Activated CD8-positive, alpha-beta memory T cell treated with anti-CD3 and anti-CD28 coated beads, Interleukin-2, amount 50 U/mL, for 24 hours (primary cell): ENCODE data around the gene ENPP3.

Experiments
- DNase-seq: peaks from one replicate; pipeline ENCODE4 v3.0.0-alpha.2; 2020; ENCODE audit errors: extremely low read depth

Gene ENPP3

DNA sequence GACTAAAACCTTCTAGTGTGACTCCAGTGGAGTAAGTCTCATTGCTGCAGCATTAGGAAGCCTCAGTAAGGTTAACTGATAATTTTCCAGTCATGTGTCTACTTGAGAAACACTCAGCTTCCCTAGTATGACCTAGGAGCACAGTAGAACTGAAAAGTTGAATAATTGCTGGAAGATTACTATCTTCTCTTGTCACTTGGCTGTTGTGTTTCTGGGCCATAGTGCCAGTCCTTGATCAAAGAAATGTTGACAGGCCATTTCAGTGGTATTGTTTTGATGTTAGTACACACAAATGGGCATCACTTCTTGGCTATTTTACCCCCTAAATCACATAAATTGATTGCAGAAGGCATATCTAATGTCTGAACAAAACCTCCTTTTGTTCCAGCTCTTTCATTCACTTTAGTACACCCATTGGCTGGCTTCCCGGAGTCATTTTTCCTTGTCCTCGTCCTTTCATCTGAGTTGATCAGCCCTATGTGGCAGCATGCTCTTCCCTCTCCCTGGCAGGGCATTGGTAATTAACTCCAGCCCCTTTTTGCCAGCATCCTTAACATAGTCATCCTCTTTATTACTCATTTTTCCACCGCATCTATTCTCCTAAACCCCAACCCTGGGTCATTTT, 6.0 kb downstream of the ENPP3 start:
- no peak for DNase-seq

- DNase-seq, result no peak
Measured at GRCh38 chr6:131643855-131644460, 6.9 kb downstream of the ENPP3 start.

DNA sequence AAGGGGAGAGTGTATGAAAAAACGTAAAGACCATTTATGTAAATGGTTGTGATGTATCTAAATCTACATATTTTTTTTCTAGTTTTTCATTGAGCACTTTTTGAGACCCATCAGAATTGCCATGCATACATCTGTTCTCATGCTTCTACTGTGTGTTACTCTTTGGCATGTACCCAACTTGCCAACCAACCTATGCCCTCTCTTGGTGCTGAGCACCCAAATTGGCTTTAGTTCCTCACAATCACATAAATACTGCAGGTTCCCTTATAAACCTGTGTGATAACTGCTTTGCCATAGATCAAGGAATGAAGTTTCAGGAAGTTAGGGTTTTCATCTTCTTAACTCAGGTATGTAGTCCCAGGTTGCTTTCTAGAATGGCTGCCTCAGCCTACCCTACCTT, 7.8 kb downstream of the ENPP3 start:
- no peak for DNase-seq

- DNase-seq, result no peak
Measured at GRCh38 chr6:131645846-131646245, 8.7 kb downstream of the ENPP3 start.

DNA sequence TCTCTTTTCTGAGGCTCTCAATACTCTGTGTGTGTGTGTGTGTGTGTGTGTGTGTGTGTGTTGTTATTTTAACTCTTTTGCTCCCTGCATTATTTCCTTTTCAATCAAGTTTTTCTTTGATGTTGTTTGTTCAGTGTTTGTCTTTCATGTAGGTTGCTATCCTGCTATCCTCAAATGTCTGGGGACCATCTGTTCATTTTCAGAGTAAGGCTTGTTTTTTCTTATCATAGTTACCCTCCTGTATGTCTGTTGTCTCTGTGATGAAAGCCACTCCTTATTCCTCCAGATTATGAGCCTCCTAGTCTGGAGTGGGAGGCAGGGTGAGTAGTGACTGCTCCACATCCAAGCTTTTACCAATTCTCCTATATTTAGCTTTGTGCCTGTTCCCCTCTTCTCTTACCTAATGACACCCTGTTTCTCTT, 9.2 kb downstream of the ENPP3 start:
- DNase-seq, result no peak

- no peak for DNase-seq
Measured at GRCh38 chr6:131651782-131652181, 14.7 kb downstream of the ENPP3 start.

- DNase-seq, result no peak
Measured at GRCh38 chr6:131652472-131652871, 15.4 kb downstream of the ENPP3 start.

DNA sequence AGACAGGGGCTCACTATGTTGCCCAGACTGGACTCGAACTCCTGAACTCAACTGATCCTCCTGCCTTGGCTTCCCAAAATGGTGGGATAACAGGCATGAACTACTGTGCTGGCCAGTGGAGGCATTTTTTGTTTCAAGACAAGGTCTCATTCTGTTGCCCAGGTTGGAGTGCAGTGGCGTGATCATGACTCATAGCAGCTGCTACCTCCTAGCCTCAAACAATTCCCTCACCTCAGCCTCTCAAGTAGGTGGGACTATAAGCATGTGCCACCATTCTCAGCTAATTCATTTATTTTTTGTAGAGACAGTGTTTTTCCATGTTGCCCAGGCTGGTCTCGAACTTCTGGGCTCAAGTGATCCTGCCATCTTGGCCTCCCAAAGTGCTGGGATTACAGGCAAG, 17.2 kb downstream of the ENPP3 start:
- no peak for DNase-seq

DNA sequence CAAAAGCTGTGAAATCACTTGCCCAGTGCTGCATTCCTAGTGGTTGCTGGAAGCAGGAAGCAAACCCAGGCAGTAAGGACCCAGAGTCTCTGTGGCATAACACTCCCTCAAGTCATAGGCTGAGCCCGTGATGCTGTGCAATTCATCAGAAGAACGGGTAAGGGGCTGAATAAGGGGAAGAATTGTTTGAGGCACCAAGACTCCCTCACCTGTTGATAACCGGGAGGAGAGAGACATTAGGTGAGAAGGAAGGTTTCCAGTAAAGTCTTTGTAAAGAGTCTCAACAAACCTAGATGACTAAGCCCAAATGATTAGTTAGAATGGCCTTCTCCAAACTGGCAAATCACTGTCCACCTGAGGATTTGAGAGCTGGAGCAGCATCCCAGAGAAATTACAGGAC, 18.3 kb downstream of the ENPP3 start:
- no peak for DNase-seq

DNA sequence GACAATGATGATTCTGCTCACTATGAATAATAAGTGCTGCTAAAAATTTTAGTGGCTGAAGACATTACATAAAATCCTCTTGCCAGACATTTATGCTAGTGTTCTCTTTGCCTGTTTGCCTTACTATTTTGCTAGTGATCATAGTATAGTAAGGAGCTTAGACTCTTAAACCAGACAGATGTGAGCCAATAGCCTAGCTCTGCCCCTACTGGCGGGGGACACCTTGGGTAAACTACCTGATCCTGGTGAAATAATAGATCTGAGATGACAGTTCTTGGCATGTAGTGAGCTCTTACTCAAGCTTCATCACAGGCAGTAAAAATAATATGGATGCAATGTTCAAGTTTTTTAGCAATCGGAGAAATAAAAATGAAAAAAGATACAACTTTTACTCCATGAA, 18.8 kb downstream of the ENPP3 start:
- DNase-seq, result no peak

- no peak for DNase-seq
Measured at GRCh38 chr6:131656667-131657066, 19.6 kb downstream of the ENPP3 start.

DNA sequence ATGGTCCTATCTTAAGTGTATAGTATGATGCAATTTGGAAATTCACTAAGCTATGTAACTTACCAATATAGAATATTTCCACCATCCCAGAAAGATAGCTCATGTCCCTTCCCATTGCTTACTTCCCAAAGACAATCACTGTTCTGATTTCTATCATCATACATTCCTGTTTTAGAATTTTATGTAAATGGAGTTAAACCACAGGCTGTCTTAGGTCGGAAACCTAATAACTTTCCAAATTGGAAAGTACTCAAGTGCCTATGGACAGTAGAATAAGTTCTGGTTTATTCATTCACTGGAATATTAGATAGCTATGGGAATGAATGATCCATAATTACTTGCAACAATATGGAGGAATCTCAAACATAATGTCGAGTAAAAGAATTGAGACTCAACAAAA, 20.1 kb downstream of the ENPP3 start:
- no peak for DNase-seq

GRCh38 chr6:131657630-131658111, 20.6 kb downstream of the ENPP3 start:
- no peak for DNase-seq

DNA sequence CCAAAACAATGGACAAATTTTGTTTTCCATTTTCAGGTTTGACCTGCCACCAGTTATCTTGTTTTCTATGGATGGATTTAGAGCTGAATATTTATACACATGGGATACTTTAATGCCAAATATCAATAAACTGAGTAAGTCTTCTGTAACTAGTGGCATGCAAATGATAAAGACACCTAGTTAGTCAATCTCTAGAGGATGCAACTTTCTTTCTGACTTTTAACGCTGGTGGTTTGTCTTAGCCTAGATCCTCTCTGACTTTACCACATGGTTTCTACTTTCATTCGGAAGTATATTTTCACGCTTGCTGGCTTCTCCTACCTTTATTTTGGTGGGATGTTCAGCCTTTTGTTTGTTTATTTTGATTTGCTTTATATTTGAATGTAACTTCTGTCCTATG, 21.2 kb downstream of the ENPP3 start:
- no peak for DNase-seq

DNA sequence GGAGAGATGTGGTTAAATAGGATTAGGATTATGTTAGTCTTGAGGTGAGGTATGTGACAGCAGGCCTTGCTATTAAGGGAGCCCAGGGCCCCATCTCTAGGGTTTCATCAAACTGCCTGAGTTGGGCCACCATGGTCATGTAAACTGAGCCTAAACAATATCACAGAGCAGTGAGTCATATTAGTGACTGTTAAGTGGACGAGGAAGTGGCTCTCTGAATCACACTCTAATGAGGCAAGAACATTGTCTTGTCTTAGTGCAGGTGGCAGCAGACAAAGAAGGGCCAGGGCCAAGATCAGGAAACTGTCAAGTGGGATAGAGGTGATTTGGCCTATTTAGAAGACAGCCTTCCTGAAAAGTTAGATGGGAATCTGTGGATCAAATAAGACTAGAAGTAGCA, 23.1 kb downstream of the ENPP3 start:
- DNase-seq, result no peak

GRCh38 chr6:131663578-131664165, 26.6 kb downstream of the ENPP3 start:
- no peak for DNase-seq

DNA sequence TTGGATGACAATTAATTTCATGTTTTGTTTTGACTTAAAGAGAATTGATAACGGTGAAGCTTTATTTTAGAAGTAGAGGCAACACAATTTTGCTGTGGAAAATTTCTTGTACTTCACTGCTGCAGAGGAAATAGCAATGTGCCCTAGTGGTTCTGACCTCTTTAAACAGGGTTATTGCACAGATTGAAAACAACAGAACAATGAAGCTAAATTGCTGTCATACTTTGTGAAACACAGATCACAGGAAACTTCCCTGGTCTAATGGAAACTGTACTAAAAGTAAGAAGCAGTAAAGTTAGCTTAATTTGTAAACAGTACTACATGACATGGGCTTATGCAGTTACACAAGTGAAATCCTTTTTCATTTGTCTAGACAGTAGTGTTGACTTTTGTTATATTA, 32.8 kb downstream of the ENPP3 start:
- DNase-seq, result no peak

DNA sequence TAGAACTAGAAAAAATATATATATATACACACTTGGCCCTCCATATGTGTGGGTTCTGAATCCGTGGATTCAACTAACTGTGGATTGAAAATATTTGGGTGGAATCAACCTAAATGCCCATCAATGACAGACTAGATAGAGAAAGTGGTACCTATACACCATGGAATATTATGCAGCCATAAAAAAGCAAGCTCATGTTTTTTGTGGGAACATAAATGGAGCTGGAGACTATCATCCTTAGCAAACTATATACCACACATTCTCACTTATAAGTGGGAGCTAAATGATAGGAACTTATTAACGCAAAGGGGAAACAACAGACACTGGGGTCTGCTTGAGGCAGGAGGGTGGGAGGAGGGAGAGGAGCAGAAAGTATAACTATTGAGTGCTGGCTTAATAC, 36.1 kb downstream of the ENPP3 start:
- DNase-seq, result no peak

- no peak for DNase-seq
Measured at GRCh38 chr6:131678442-131678841, 41.3 kb downstream of the ENPP3 start.

DNA sequence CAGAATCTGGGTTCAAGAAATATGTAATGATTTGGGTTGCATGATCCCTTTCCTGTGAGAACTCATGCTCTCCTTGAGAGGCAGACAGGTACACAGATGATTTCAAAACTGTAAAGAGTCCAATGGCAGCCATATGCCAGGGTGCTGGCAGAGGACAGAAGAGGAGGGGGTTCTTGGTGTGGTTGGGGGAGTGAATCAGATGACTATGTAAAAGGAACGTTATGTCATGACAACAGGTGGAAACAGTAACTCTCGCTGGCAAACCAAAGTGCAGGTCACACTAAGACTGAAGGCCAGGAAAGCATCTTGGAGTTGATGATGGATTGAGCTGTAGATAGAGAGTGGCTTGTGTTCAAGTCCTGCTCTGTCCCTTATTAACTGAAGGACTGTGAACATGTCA, 43.8 kb downstream of the ENPP3 start:
- no peak for DNase-seq

DNA sequence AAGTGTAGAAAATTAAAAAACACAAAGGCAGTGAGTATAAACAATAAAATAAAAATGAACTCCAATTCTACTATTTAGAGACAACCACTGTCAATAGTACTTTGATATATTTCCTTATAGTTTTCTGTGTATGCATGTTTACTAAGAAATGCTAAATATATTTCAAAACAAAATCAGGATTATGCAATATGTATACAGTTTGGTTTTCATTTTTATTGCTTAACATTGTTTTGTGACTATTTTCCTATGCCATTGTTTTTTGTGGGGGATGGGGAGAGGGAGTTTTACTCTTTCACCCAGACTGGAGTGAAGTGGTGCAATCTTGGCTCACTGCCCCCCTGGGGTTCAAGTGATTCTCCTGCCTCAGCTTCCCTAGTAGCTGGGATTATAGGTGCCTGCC, 44.5 kb downstream of the ENPP3 start:
- no peak for DNase-seq

- no peak for DNase-seq
Measured at GRCh38 chr6:131682442-131682841, 45.3 kb downstream of the ENPP3 start.

GRCh38 chr6:131683479-131683878, 46.4 kb downstream of the ENPP3 start:
- no peak for DNase-seq
